Fibroblast of gingiva (primary cell): ENCODE measurements around the gene CFAP99.

ENCODE experiments used
- DNase-seq: peaks from one replicate; pipeline ENCODE4 v3.0.0-alpha.2; 2011; ENCODE audit warnings: low read depth

CFAP99 gene

DNA sequence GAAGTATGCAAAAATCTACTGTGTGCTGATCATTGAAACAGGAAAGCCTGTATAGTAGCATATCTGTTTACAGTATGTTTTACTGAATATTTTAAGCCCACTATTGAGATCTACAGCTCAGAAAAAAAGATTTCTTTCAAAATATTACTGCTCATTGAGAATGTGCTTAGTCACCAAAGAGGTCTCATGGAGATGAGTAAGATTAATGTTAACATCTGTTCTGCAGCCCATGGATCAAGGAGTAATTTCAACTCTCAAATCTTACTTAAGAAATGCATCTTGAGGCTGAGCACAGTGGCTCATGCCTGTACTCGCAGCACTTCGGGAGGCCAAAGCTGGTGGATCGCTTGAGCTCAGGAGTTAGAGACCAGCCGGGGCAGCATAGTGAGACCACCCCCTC is 53.4 kb downstream of the CFAP99 start:
- DNase-seq: peak; percentile 59

DNA sequence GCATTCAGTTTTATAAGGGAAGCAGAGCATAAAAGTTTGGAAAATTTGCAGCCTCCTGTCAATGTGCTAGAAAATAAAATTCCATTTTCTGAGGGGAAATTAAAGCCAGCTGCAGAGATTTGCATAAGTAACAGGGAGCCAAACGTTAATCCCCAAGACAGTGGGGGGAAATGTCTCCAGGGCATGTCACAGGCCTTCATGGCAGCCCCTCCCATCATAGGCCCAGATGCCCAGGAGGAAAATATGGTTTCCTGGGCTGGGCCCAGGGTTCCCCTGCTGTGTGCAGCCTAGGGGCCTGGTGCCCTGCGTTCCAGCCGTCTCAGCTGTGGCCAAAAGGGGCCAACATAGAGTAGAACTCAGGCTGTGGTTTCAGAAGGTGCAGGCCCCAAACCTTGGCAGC is 59.5 kb downstream of the CFAP99 start:
- peak; percentile 62 for DNase-seq

DNA sequence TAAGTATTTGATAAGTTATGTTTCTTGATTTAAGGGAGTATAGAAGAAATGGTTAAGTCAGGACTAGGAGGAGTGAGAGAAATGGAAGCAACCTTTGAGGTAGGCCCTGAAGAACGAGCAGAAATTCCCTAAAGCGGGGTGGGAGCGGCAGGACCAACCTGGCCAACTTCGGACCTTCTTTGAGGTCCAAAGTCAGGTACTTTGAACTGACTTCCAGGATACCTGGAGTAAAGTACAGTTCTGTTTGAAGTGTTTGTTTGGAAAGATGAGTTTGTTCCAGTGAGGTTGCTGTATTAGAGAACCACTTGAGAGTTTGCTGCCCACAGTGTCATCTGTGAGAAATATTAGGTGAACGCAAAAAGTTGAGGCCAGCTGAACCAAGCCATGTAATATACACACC is 61.9 kb downstream of the CFAP99 start:
- no peak for DNase-seq

DNA sequence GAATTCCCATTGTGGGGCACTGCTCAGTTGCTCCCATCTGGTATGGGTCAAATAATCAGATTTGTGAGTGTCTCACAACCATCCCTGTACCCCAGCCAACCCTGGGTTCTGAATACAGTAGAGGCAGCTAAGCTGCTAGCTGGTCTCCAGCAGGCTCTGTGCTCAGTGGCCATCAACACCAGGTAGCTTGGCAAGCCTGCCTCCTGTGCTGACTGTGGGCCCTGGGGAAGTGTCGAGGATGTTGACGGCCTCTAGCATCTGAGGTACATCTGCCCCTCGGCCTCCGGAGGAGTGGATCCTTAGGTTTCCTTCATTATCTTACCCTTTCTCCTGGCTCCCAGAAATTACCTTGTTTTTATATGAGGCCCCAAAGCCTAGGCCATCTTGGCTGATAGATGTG is 63.4 kb downstream of the CFAP99 start:
- no peak for DNase-seq

DNA sequence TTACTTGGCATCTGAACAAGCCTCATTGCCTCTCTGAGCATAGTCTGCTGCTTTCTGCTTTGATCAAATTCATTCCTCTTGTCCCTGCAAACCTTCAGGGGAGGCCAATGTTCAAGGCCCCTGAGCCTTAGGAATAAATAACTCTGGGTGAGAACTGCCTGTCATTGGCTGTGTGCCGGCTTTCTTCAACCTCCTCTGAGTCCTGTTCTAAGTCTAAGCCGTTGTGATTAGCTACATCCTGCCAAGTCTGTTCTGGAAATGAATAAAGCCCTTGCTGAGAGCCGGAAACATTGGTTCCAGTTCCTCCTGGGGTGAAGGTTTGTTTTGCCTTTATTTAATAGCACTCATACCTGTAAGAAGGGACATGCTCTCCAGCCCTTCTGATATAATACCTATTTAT is 63.9 kb downstream of the CFAP99 start:
- DNase-seq: peak; percentile 52

DNA sequence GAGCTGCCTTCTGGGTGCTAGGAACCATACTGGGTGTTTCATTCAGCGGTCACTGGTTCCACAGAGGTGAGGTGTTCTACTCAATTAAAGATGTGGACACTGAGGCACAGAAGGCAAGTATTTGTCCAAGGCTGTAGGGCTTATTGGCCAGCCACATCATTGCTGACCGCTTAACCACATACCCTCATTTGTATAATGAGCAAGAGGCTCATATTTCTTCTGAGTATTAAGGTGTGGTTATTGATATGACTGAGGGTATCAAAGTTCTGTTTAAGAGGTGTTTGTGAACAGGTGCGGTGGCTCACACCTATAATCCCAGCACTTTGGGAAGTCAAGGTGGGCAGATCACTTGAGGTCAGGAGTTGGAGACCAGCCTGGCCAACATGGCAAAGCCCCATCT is 64.5 kb downstream of the CFAP99 start:
- no peak for DNase-seq

DNA sequence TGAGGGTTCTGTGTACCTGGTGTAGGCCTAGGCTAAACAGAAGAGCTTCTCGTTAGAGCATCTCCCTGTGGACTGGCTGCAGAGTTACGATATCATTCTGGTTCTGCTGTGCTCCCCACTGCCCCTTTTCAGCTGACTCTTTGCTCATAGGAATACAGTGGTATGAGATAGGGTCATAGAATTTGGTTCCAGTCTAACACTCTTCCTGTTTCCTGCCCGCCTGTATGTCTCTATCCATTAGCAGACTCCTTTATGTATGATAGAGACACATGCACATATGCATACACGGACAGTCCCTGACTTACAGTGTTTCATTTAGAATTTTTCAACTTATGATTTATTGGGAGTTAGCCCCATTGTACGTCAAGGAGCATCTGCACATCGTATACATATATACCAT is 65.4 kb downstream of the CFAP99 start:
- DNase-seq: no peak

DNA sequence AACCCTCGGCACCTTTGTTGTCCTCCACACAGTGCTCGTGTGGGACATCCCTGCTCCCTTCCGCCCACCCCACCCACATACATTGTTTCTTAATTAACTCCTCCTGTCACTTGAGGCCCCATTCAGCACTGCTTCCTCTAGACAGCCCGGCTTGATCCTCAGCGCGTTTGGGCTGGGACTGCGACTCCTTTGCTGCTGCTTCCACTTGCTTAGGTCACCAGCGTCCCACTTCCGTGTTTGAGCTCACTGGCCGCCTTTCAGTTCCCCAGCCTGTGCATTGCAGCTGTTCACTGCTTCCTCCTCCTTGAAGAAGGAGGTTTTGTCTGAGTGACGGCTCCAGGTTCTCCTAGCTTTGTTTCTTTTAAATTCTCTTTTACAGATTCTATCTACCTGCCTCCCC is 66.2 kb downstream of the CFAP99 start:
- peak; percentile 36 for DNase-seq

DNA sequence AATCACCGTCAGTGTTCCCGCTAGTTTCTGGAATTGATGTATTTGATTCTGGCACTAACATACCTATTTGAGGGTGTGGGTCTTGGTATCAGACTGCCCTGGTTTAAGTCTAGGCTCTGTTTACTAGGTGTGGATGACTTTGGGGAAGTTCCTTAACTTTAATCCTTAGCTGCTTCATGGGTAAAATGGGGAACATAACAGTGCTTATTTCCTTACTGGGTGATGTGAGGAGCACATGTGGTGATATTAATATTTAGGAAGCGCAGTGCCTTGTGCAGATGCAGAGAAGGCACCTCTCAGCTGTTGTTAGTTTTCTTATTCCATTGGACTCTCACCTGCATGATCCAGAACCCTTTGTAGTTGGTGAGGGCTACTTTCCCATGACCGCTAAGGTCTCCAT is 67.2 kb downstream of the CFAP99 start:
- no peak for DNase-seq

DNA sequence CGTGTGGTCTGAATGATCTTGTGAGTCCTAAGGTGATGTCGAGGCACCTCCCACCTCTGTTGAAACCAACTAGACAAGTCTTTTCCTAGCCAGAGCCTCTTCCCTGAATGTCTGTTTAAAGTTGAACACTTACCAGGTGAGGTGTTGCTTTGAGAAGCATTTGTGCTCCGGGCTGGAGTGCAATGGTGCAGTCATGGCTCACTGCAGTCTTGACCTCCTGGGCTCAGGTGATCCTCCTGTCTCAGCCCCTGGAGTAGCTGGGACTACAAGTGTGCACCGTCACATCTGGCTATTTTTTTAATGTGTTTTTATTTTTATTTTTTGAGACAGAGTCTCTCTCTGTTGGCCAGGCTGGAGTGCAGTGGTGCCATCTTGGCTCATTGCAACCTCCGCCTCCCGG is 68.2 kb downstream of the CFAP99 start:
- DNase-seq: no peak

DNA sequence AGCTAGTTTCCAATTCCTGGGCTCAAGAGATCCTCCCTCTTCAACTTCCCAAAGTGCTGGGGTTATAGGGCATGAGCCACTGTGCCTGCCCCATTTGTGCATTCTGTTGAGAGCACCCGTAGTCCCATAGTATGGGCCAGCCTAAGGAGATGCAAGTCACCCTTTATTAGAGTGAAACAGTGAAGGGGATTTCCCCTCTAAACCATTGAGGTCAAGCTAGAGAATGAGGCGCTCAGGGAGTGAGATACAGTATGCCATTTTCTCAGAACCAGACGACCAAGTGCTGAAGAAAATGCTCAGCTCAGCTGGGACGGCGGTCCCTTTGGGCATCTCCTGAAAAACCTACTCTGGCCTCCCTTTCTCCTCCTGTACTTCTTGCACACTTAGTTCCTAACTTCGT is 68.9 kb downstream of the CFAP99 start:
- DNase-seq: no peak

DNA sequence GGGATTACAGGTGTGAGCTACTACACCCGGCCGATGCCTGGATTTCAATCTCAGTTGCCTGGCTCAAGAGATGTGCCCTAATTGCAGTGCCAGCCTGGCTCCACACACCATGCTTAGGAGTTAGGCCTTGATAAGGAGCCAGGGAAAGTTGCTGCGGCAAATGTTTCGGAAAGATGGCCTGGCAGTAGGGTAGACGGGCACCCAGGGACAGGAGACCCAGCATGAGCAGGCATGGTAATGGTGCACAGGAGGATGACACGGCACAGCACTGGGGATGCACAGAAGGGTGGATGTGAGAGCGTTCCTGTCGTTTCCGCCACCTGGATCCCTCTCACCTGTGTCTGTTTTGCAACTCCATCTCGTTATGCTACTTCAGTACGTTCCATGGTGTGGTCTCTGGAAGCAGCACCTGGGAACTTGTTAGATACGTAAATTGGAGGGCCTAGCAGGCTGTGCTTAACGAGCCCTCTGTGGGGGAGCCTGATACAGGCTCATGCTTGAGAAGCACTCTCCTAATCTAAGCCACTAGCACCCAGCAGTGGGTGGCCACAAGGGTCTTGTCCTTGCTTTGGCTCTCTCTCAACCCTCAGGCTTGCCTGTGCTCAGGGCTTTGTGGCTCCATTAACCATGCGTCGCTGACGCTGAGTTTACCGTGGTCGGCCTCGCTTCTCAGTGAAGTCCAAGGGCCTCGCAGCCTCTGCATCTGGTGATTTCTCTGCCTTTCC is 70.5 kb downstream of the CFAP99 start:
- DNase-seq: no peak

DNA sequence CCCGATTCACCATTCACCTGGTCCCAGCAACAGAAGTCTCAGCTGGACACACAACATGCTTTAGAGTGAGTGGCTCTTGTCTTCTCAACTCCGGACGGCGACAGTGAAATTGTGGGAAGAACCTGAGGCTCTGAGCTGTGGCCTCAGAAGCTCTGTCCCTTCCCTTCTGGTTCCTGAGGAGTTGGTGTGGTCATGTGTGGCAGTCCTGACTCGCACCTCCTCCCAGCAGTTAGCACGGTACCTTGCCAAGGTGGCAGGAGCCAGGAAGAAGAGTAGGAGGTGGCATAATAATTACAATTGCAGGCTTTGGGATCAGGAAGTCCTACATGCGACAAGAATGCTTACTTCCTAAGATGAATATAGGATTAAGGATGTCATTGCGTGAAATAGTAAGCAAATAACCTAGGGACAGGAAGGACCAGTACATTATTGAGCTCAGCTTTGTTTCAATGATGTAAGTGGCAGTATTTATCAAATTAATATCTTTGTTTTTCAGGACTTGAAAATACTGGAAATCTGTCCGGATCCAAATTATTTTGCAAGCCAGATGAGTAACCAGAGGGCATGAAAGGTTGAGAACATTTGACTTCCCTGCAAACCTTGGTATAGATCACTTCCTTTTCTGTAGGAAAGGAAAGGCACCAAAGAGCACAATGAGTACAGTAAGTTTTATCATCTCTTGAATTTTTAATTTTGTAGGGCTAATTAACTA is 71.2 kb downstream of the CFAP99 start:
- peak; percentile 39 for DNase-seq

DNA sequence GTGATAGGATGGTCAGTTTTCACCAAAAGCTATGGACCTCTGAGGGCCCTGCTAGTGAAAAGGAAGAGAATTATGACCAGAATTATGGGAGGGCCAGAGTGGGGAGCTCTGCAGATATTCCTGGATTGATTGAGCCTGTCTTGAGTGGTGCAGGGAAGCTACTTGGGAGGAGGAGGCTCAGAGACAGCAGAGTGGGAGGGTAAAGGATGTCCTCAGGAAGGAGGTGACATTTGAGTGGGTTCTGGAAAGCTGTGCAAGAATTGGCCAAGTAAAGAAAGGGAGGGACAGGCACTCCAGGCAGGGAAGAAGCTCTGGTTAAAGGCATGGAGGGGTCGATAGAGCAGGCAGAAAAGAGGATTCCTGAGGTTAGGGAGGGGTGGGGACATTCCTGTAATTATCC is 74.2 kb downstream of the CFAP99 start:
- no peak for DNase-seq

DNA sequence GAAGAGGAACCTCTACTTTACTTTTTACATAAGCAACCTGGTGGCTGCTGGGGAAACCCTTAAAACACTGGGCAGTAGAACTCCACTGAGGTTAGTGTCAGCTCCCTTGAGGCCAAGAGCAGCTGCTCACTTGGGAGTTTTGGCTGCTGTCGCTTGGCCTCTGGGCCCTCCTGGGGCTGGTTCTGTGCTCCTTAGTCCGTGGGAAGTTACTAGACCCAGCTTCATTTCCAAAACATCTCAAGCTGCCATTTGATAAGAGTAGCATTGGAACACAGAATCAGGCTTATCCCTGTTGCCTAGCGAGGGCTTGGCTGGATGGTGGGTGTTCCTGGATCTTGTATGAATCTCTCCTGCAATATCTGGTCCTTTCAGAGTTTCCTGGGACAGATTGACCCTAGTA is 76.2 kb downstream of the CFAP99 start:
- DNase-seq: no peak

DNA sequence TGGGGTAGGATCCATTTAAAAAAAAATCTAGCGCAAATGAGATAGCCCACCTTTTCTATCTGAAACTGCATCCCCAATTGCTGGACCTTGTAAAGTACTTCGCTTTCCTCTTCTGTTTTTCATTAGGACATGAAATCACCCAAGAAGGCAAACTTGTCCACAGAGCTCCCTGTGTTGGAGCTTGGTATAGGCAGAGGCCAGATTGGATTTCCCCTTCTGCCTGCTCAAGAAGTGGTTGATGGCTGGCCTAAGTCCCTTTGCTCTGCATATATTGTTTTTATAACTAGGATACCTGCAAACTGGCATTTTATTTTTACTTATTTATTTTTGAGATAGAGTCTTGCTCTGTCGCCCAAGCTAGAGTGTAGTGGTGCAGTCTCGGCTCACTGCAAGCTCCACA is 78.6 kb downstream of the CFAP99 start:
- DNase-seq: no peak

DNA sequence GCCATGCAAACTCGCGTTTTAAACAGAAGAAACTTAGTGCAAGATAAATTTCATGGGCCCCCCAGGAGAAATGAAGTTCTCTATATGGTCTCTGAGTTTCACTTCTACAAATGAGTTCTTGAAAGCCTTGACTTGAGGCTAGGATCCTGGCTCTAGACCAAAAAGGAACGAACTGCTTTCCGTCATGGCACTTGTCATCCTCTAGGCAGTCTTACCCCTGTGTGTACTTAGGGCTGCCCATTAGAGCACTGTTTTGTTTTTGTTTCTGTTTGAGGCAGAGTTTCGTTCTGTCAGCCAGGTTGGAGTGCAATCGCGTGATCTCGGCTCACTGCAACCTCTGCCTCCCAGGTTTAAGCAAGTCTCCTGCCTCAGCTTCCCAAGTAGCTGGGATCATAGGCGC is 79.2 kb downstream of the CFAP99 start:
- DNase-seq: no peak

DNA sequence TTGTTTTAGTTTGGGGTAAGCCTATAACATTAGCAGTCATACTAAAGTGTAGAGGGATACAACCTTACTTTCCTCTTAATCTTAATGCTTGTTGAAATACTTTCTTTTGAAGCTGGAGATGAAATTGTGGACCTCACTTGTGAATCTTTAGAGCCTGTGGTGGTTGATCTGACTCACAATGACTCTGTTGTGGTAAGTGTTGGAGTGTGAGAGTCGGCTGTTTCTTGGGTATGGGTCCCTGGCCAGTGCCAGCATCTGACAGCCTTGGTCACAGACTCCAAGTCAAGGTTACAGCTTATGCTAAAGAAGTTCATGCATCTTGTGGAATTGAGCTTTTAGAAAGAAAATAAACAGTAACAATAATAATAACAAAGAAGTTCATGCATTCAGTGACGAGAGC is 81.8 kb downstream of the CFAP99 start:
- no peak for DNase-seq

DNA sequence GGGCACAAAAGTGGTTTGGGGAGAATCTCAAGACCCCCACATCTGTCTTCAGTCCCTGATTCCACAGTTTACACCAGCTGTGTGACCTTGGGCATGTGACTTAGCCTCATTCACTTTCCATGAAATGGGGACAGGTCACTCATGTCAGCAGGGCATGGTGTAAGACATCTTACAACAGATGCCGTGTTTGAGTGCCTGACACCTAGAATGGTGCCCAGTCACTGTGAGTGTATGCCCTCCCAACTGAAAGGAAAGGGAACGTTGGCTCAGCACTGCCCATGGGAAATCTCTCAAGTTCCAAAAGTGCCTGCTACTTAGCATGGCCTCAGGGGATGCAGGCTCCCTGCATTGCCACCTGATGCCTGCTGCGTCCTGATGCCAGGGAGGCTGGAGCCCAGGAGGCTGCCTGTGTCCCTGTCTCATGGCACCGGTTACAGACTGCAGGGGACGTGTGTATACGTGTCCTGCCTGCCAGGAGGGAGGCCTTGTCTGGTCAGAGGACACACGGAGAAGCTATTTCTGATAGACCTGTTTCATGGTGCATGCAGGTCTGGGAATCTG is 82.4 kb downstream of the CFAP99 start:
- DNase-seq: no peak

DNA sequence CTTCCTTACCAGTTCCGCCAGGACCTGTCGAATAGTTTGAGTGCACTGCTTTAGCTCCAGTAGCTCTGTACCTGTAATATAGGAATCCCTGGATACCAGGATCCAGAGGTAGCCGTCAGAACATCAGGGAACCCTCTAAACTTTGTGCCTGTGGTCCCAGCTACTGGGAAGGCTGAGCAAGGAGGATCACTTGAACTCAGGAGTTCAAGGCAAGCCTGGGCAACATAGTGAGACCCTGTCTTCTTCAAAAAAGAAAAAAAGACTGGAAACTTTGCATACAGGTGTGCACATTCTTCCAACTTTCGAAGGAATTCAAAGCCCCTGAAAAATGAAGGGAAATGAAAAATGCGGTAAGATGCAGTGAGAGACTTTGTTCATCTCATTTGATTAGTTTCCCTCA is 85.1 kb downstream of the CFAP99 start:
- no peak for DNase-seq

DNA sequence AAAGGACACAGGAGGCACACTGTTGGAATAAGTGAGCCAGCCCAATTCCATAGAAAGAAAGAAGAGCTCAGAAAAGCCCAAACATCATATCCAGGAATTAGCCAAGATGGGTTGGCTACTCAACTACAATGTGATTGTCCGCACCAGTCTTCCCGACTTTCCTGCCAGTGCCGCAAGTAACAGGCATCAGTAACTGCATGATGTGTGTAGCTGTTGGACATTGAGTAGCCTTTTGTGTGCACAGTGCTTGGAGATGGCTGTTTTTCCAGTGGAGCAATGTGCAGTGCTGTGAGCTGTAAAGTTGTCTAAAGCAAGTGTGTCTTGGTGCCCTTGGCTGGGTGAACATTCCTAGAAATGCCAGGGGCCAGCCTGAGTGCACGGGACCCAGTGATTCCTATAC is 88.5 kb downstream of the CFAP99 start:
- DNase-seq: no peak

DNA sequence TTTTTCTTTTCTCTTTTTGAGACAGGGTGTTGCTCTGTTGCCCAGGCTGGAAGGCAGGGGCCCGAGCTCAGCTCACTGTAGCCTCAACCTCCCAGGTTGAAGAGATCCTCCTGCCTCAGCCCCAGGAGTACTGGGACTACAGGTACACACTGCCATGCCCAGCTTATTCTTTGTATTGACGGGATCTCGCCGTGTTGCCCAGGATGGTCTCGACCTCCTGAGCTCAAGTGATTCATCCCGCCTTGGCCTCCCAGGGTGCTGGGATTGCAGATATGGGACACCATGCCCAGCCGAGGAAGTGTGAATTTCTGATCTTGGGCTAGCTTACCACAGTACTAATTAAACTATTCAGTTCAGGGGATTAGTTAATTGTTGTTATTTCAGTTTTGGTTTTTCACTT is 89.1 kb downstream of the CFAP99 start:
- no peak for DNase-seq

DNA sequence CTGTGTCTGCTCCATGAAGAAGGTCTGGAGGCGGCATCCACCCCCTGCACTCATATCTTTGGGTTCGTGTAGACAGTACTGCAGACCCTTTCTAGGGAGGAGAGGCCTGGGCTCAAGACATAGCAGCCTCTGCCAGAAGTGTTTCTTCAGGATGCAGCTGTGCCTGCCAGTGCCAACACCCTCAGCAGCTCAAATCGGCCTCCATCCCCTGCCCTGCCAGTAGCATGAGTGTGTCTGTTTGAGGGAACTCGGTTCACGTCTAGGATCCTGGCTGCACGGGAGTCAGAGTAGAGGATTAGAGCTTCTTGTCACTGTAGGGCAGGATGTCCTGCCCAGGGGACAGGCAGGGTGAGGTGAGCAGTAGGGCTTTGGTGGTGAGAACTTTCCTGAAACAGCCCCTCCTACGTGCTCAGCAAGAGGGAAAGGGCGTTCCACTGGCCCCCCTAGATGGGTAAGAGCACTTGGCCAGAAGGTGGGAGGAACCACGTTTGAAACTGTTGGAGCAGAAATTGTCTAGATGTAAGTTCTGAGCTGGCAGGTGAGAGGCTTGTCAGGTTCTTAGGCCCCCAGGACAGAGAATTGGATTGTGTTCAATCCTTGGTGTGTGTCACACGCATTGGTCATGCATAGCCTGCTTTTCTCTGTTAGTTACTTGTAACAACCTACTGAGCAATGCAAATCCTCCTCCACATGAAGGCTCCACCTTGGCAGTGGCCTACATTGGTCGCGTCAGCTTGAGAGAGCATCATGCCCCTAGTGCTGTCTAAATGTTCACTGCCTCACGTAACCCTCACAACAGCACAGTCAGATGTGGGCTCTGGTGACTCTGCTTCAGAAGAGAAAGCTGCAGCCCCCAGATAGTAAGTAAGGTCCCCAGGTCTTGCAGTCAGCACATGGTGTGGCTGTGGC is 91.8 kb downstream of the CFAP99 start:
- DNase-seq: no peak
